Astrocyte (in vitro differentiated cells and primary cell): Measurements from ENCODE around the gene NCAPG2. TPM values are rescaled to one million over a fixed set of nuclear protein-coding genes. Genes with fewer than 3 reads are reported as not detected.

Source experiments
- DNase-seq: peaks from one replicate; pipeline ENCODE4 v3.0.0-alpha.2; 2010; ENCODE audit warnings: low read depth
- FAIRE-seq: peaks from 2 replicates; lab custom pipeline; 2011; peaks lifted over from hg19 to GRCh38; lab: Jason Lieb, UNC
- H2AFZ ChIP-seq: 2 replicates; pipeline ENCODE4 v1.6.0; 2012; ENCODE audit warnings: low read depth, low read length, inconsistent platforms
- H3K27ac ChIP-seq: 2 replicates; pipeline ENCODE4 v1.5.1; 2011; ENCODE audit warnings: low read depth, low read length, inconsistent platforms
- H3K27me3 ChIP-seq: 2 replicates; pipeline ENCODE4 v1.6.0; 2011; ENCODE audit warnings: low read length, inconsistent platforms; ENCODE audit not compliant: insufficient read depth
- H3K36me3 ChIP-seq: 2 replicates; pipeline ENCODE4 v1.5.1; 2011; ENCODE audit warnings: low read length, inconsistent platforms; ENCODE audit not compliant: insufficient read depth
- H3K4me1 ChIP-seq: 2 replicates; pipeline ENCODE4 v1.5.1; 2011; ENCODE audit warnings: low read length, inconsistent platforms; ENCODE audit not compliant: insufficient read depth
- H3K4me2 ChIP-seq: 2 replicates; pipeline ENCODE4 v1.6.0; 2012; ENCODE audit warnings: low read length, inconsistent platforms
- H3K4me3 ChIP-seq: 2 replicates; pipeline ENCODE4 v1.5.1; 2011; ENCODE audit warnings: low read depth, mild to moderate bottlenecking, low read length, inconsistent platforms; ENCODE audit not compliant: insufficient read depth
- H3K79me2 ChIP-seq: 2 replicates; pipeline ENCODE4 v1.6.0; 2012; ENCODE audit warnings: mild to moderate bottlenecking, low read length, inconsistent platforms; ENCODE audit not compliant: insufficient read depth
- H3K9ac ChIP-seq: 2 replicates; pipeline ENCODE4 v1.6.0; 2012; ENCODE audit warnings: mild to moderate bottlenecking, low read length, inconsistent platforms
- H3K9me3 ChIP-seq: 2 replicates; pipeline ENCODE4 v1.5.1; 2012; ENCODE audit warnings: low read depth, mild to moderate bottlenecking, low read length, inconsistent platforms; ENCODE audit not compliant: insufficient read depth
- H4K20me1 ChIP-seq: 2 replicates; pipeline ENCODE4 v1.6.0; 2012; ENCODE audit warnings: low read length, inconsistent platforms; ENCODE audit not compliant: insufficient read depth
- H3K27ac Mint-ChIP-seq: one replicate; pipeline ENCODE4 v1.8.0; 2021; ENCODE audit warnings: mild to moderate bottlenecking, mixed read lengths; ENCODE audit not compliant: unreplicated experiment
- H3K27me3 Mint-ChIP-seq: one replicate; pipeline ENCODE4 v1.8.0; 2021; ENCODE audit warnings: low read depth, mixed read lengths; ENCODE audit not compliant: unreplicated experiment
- H3K36me3 Mint-ChIP-seq: one replicate; pipeline ENCODE4 v1.8.0; 2021; ENCODE audit warnings: low read depth, mixed read lengths; ENCODE audit not compliant: unreplicated experiment
- H3K4me1 Mint-ChIP-seq: one replicate; pipeline ENCODE4 v1.8.0; 2021; ENCODE audit warnings: low read depth, mixed read lengths; ENCODE audit not compliant: unreplicated experiment
- H3K4me3 Mint-ChIP-seq: one replicate; pipeline ENCODE4 v1.8.0; 2021; ENCODE audit warnings: mild to moderate bottlenecking, moderate library complexity, mixed read lengths; ENCODE audit not compliant: unreplicated experiment
- H3K9me3 Mint-ChIP-seq: one replicate; pipeline ENCODE4 v1.8.0; 2021; ENCODE audit warnings: mild to moderate bottlenecking, mixed read lengths; ENCODE audit not compliant: unreplicated experiment
- CTCF ChIP-seq: IDR thresholded peaks from 2 replicates; pipeline ENCODE4 v1.5.1; 2011; ENCODE audit warnings: low read depth, mild to moderate bottlenecking, inconsistent platforms, low read length, moderate library complexity; ENCODE audit not compliant: insufficient read depth
- EZH2 ChIP-seq: IDR thresholded peaks from 2 replicates; pipeline ENCODE4 v1.6.1; 2012; ENCODE audit warnings: mild to moderate bottlenecking, low read length, inconsistent platforms; ENCODE audit not compliant: insufficient read depth
- total RNA-seq: library from RNA; stranded (reverse); gene quantifications from 2 replicates; pipeline ENCODE4 v1.2.1, GENCODE V29; 2021

Gene NCAPG2
- total RNA-seq, 1 donor from 2014 or later, result 9.6 TPM

- Histone ChIP-seq H2AFZ (no peak overlapping the region), H3K27ac (no peak overlapping the region), H3K4me2 (no peak overlapping the region), H3K27me3 (no peaks in the 10 kb centered on the region), H3K4me1 (peaks cover 10% of the 10 kb centered on the region), H3K36me3 (no peaks in the 10 kb centered on the region), H3K79me2 (no peaks in the 10 kb centered on the region), H3K9me3 (no peaks in the 10 kb centered on the region), H3K9ac (no peak overlapping the region), H4K20me1 (no peaks in the 10 kb centered on the region), H3K4me3 (no peak overlapping the region)
- FAIRE-seq, result no peak
- Mint-ChIP-seq H3K9me3 (no peaks in the 10 kb centered on the region), H3K4me3 (no peak overlapping the region), H3K36me3 (no peaks in the 10 kb centered on the region), H3K4me1 (peaks cover 4% of the 10 kb centered on the region), H3K27me3 (no peaks in the 10 kb centered on the region), H3K27ac (no peak overlapping the region)
- DNase-seq, result peak; percentile 11
- TF ChIP-seq EZH2, result no peak
Measured at GRCh38 chr7:158613481-158613880, 91.1 kb downstream of the NCAPG2 start.

GRCh38 chr7:158612546-158612945, 92.1 kb downstream of the NCAPG2 start:
- Histone ChIP-seq H3K9ac (no peak overlapping the region), H3K4me1 (peaks cover under 1% of the 10 kb centered on the region), H3K4me3 (no peak overlapping the region), H3K79me2 (no peaks in the 10 kb centered on the region), H3K27me3 (no peaks in the 10 kb centered on the region), H2AFZ (no peak overlapping the region), H3K36me3 (no peaks in the 10 kb centered on the region), H4K20me1 (no peaks in the 10 kb centered on the region), H3K27ac (no peak overlapping the region), H3K4me2 (no peak overlapping the region), H3K9me3 (no peaks in the 10 kb centered on the region)
- H3K27me3 Mint-ChIP-seq, result no peaks in the 10 kb centered on the region
- H3K4me3 Mint-ChIP-seq, result no peak overlapping the region
- peaks cover 1% of the 10 kb centered on the region for H3K4me1 Mint-ChIP-seq
- H3K27ac Mint-ChIP-seq, result no peak overlapping the region
- FAIRE-seq (no peak), DNase-seq (no peak)
- TF ChIP-seq EZH2 (no peak), CTCF (no peak)
- no peaks in the 10 kb centered on the region for H3K36me3 Mint-ChIP-seq
- no peaks in the 10 kb centered on the region for H3K9me3 Mint-ChIP-seq

- Mint-ChIP-seq H3K4me3 (no peak overlapping the region), H3K27ac (peak overlapping the region; percentile 19), H3K36me3 (peaks cover 1% of the 10 kb centered on the region), H3K27me3 (no peaks in the 10 kb centered on the region), H3K9me3 (no peaks in the 10 kb centered on the region), H3K4me1 (peaks cover 1% of the 10 kb centered on the region)
- Histone ChIP-seq H3K36me3 (no peaks in the 10 kb centered on the region), H3K4me1 (no peaks in the 10 kb centered on the region), H3K4me2 (no peak overlapping the region), H3K4me3 (no peak overlapping the region), H3K9ac (no peak overlapping the region), H3K27me3 (no peaks in the 10 kb centered on the region), H3K79me2 (no peaks in the 10 kb centered on the region), H2AFZ (no peak overlapping the region), H4K20me1 (no peaks in the 10 kb centered on the region), H3K27ac (no peak overlapping the region), H3K9me3 (no peaks in the 10 kb centered on the region)
- TF ChIP-seq EZH2 (no peak), CTCF (no peak)
- no peak for DNase-seq
- no peak for FAIRE-seq
Measured at GRCh38 chr7:158611541-158611940, 93.1 kb downstream of the NCAPG2 start.
